GM12878 (cell line): ENCODE data around the gene MBOAT1. TPM values are rescaled to one million over a fixed set of nuclear protein-coding genes. Genes with fewer than 3 reads are reported as not detected.

Experiments used
- ATAC-seq: fragments of 200-7000 bp; cut with Tn5 transposase; 3 replicates; pipeline ENCODE4 v1.9.1; 2020; ENCODE audit warnings: mild to moderate bottlenecking, moderate library complexity
- BruUV-seq: library from RNA; stranded (reverse); fragments of 400-500 nt; replicated peaks from 2 replicates; lab custom pipeline; 2021; lab: Mats Ljungman, UMichigan
- CTCF ChIA-PET: fragments of 300-600 bp; sonication (Branson Sonifier 250); formaldehyde crosslinking; extraction: SDS; loops from one replicate; lab custom pipeline; 2021; ENCODE audit warnings: inconsistent platforms; lab: Yijun Ruan, JAX
- POLR2A ChIA-PET: fragments of 350-600 bp; formaldehyde crosslinking; extraction: SDS; loops from one replicate; lab custom pipeline; 2021; ENCODE audit warnings: inconsistent platforms; lab: Charles Lee
- RAD21 ChIA-PET: fragments of 300-600 bp; sonication (Branson Sonifier 250); formaldehyde crosslinking; loops from one replicate; lab custom pipeline; 2023; ENCODE audit warnings: antibody characterized with exemption; ENCODE audit not compliant: unreplicated experiment; lab: Charles Lee
- SMC1A ChIA-PET: fragments of 300-600 bp; sonication (Branson Sonifier 250); formaldehyde crosslinking; loops from one replicate; lab custom pipeline; 2023; ENCODE audit not compliant: unreplicated experiment, uncharacterized antibody; lab: Charles Lee
- DNase-seq: peaks from one replicate; pipeline ENCODE4 v3.0.0-alpha.2; 2011; ENCODE audit warnings: low read depth, low spot score
- FAIRE-seq: peaks from 3 replicates; lab custom pipeline; 2011; peaks lifted over from hg19 to GRCh38; lab: Jason Lieb, UNC
- H2AFZ ChIP-seq: 2 replicates; pipeline ENCODE4 v1.6.0; 2011; ENCODE audit warnings: low read depth, low read length, control low read depth; ENCODE audit not compliant: control insufficient read depth
- H3K27ac ChIP-seq: 2 replicates; pipeline ENCODE4 v1.5.1; 2011; ENCODE audit warnings: control low read depth; ENCODE audit not compliant: control insufficient read depth, insufficient read depth
- H3K27me3 ChIP-seq, 2 experiments: replicated peaks in 1 of 2; 2 replicates each; pipeline versions ENCODE4 v1.6.0 to v1.6.1; 2011; ENCODE audit warnings: low read length in 1 of 2; ENCODE audit not compliant: control insufficient read depth in 2 of 2, insufficient read depth in 2 of 2
- H3K36me3 ChIP-seq, 2 experiments: 2 replicates each; pipeline ENCODE4 v1.5.1; 2011; ENCODE audit warnings: low read length in 1 of 2; ENCODE audit not compliant: control insufficient read depth in 2 of 2, insufficient read depth in 2 of 2
- H3K4me1 ChIP-seq: 2 replicates; pipeline ENCODE4 v1.6.1; 2011; ENCODE audit warnings: mild to moderate bottlenecking, low read length, moderate library complexity, mixed read lengths; ENCODE audit not compliant: control insufficient read depth, insufficient read depth
- H3K4me2 ChIP-seq: 2 replicates; pipeline ENCODE4 v1.6.0; 2011; ENCODE audit warnings: control low read depth; ENCODE audit not compliant: control insufficient read depth, insufficient read depth
- H3K4me3 ChIP-seq: fragments of 200-600 bp; sonication (generic); 2 replicates; pipeline ENCODE4 v1.5.1; 2016
- H3K79me2 ChIP-seq: 2 replicates; pipeline ENCODE4 v1.6.0; 2011; ENCODE audit warnings: low read length; ENCODE audit not compliant: control insufficient read depth, insufficient read depth
- H3K9ac ChIP-seq: 2 replicates; pipeline ENCODE4 v1.8.0; 2011; ENCODE audit warnings: low read length, control low read depth, mixed read lengths; ENCODE audit not compliant: control insufficient read depth, insufficient read depth
- H3K9me3 ChIP-seq: replicated peaks from 3 replicates; pipeline ENCODE4 v1.5.1; 2011; ENCODE audit warnings: mild to moderate bottlenecking, low read length; ENCODE audit not compliant: control insufficient read depth, insufficient read depth
- H4K20me1 ChIP-seq: 2 replicates; pipeline ENCODE4 v1.6.0; 2011; ENCODE audit not compliant: control insufficient read depth, insufficient read depth
- BCL11A ChIP-seq: IDR thresholded peaks from 2 replicates; pipeline ENCODE4 v1.6.1; 2011; ENCODE audit warnings: low read depth, low read length
- CHD4 ChIP-seq: fragments of 200-600 bp; sonication (generic); IDR thresholded peaks from 2 replicates; pipeline ENCODE4 v1.6.1; 2016; ENCODE audit warnings: mild to moderate bottlenecking
- E2F8 ChIP-seq: fragments of 450-650 bp; IDR thresholded peaks from 2 replicates; pipeline ENCODE4 v1.6.1; 2018; ENCODE audit warnings: mild to moderate bottlenecking, low read depth, moderate library complexity; ENCODE audit not compliant: partially characterized antibody
- KDM1A ChIP-seq: fragments of 200-600 bp; sonication (generic); IDR thresholded peaks from 2 replicates; pipeline ENCODE4 v1.6.1; 2016; ENCODE audit warnings: borderline replicate concordance
- NFIC ChIP-seq: IDR thresholded peaks from 2 replicates; pipeline ENCODE4 v1.6.1; 2012; ENCODE audit warnings: low read depth, mild to moderate bottlenecking, inconsistent platforms, low read length, moderate library complexity
- NFYB ChIP-seq: IDR thresholded peaks from 2 replicates; pipeline ENCODE4 v1.6.1; 2011; ENCODE audit warnings: low read depth, mild to moderate bottlenecking, low read length, improper control_type of control experiment, moderate library complexity; ENCODE audit not compliant: insufficient read depth
- NR2F1 ChIP-seq: fragments of 450-650 bp; conservative IDR thresholded peaks from 2 replicates; pipeline ENCODE4 v1.6.1; 2017; ENCODE audit warnings: mild to moderate bottlenecking
- PAX8 ChIP-seq: fragments of 450-650 bp; IDR thresholded peaks from 2 replicates; pipeline ENCODE4 v1.6.1; 2017; ENCODE audit warnings: mild to moderate bottlenecking, moderate library complexity
- PML ChIP-seq: IDR thresholded peaks from 2 replicates; pipeline ENCODE4 v1.6.1; 2012; ENCODE audit warnings: low read length, inconsistent platforms
- POLR2AphosphoS2 ChIP-seq: IDR thresholded peaks from 2 replicates; pipeline ENCODE4 v1.6.1; 2011; ENCODE audit warnings: low read depth, mild to moderate bottlenecking, low read length, improper control_type of control experiment, moderate library complexity
- USF2 ChIP-seq: IDR thresholded peaks from 2 replicates; pipeline ENCODE4 v1.6.1; 2011; ENCODE audit warnings: low read depth, low read length, improper control_type of control experiment, borderline replicate concordance
- WGBS: methylation state at CpG from one replicate; pipeline ENCODE4 v1.1.6; 2016; ENCODE audit warnings: low lambda C conversion rate; ENCODE audit not compliant: insufficient replicate concordance, insufficient coverage; ENCODE audit errors: missing lambda C conversion rate; 5-methylcytosine and 5-hydroxymethylcytosine counted together
- in situ Hi-C: fragments of 300-500 bp; cut with MboI; formaldehyde crosslinking; loops from 9 replicates; pipeline ENCODE4 v1.14.3; 2018; ENCODE audit warnings: mixed read lengths
- intact Hi-C: fragments of 100-400 bp; cut with micrococcal nuclease; formaldehyde crosslinking; loops from one replicate; pipeline ENCODE4 v1.14.2; 2022; ENCODE audit not compliant: unreplicated experiment
- polyA plus RNA-seq, 11 experiments: library from polyadenylated mRNA; depleted of rRNA in 4 of 11; unstranded in 6 of 11; stranded (reverse) in 5 of 11; fragments of >200 nt; fragmentation: Nextera tagmentation in 4 of 11; fragmentation: Illumina TruSeq in 1 of 11; extraction: Ambion mirVana in 4 of 11; extraction: Trizol in 1 of 11; gene quantifications; 1 replicate in 1 of 11; 2 replicates in 10 of 11; pipeline versions ENCODE4 v1.2.1 to v1.2.3, GENCODE V29; 2011 to 2016; ENCODE audit warnings: inconsistent platforms in 2 of 11, missing spikeins in 2 of 11, low read depth in 1 of 11
- total RNA-seq, 4 experiments: library from RNA; depleted of rRNA in 3 of 4; stranded (reverse); fragments of >200 nt in 3 of 4; fragmentation: Illumina TruSeq in 1 of 4; extraction: Trizol in 1 of 4; gene quantifications; 2 replicates each; pipeline versions ENCODE4 v1.2.1 to v1.2.3, GENCODE V29; 2013 to 2021

Gene MBOAT1
- total and polyA plus RNA-seq, 10 of the 15 experiments (the other 5 are each of a cell fraction or from before 2014, with no cell fraction given) = 0.39 to 21.0 (median 11.6) TPM

GRCh38 chr6:20175810-20176410, 36.4 kb downstream of the MBOAT1 start:
- Histone ChIP-seq H3K27ac (no peak overlapping the region), H3K9ac (no peak overlapping the region), H4K20me1 (no peaks in the 10 kb centered on the region)
- intact Hi-C loops = no loop called here
- FAIRE-seq (no peak), ATAC-seq (no peak)
- RAD21 ChIA-PET = interaction anchor here (0.6 to 1.0 kb wide), 2 partner anchors 11 to 24 kb away, joined by 3 read pairs; no protein-coding TSS in a partner anchor
- in situ Hi-C loops = no loop called here
- CTCF ChIA-PET = interaction anchor here (0.9 to 1.6 kb wide), 2 partner anchors 16 to 49 kb away, joined by 5 read pairs; no protein-coding TSS in a partner anchor
- TF ChIP-seq USF2 (no peak), PAX8 (no peak), E2F8 (no peak), BCL11A (no peak), PML (no peak), NFYB (no peak), CHD4 (no peak), NFIC (no peak), KDM1A (no peak), NR2F1 (no peak), POLR2AphosphoS2 (no peak)
- TF ChIP-seq, all 136 proteins: peak for 0
- Histone ChIP-seq H3K27me3 (no peaks in the 10 kb centered on the region), H3K4me2 (no peak overlapping the region), H3K9me3 (no peaks in the 10 kb centered on the region; the same call in 2 of the 3 replicates), H2AFZ (no peak overlapping the region), H3K79me2 (no peaks in the 10 kb centered on the region; the same call in 1 of the 2 replicates), H3K4me3 (no peak overlapping the region), H3K4me1 (peaks cover 11% of the 10 kb centered on the region), H3K36me3 (peaks cover 0 to 4% of the 10 kb centered on the region in 2 experiments; a peak in 3 of 4 replicates)
- 95% methylated on average over 4 of the region's 4 CpGs for WGBS
- ChIA-PET POLR2A (interaction anchor here (0.6 kb wide), 1 partner anchor 102 kb away, joined by 3 read pairs; no protein-coding TSS in a partner anchor), SMC1A (interaction anchor here (0.6 to 3.3 kb wide), 6 partner anchors 10 to 1140 kb away, joined by 3 to 16 read pairs (median 4); no protein-coding TSS in a partner anchor)
- DNase-seq = no peak
- no TSS peak for BruUV-seq
